ENCODE data around the gene CNTNAP4. TPM values are rescaled to one million over a fixed set of nuclear protein-coding genes. Genes with fewer than 3 reads are reported as not detected.

Gene CNTNAP4
- polyA plus RNA-seq, 2 of the 4 experiments (the other 2 are of a cell fraction) = not detected

DNA sequence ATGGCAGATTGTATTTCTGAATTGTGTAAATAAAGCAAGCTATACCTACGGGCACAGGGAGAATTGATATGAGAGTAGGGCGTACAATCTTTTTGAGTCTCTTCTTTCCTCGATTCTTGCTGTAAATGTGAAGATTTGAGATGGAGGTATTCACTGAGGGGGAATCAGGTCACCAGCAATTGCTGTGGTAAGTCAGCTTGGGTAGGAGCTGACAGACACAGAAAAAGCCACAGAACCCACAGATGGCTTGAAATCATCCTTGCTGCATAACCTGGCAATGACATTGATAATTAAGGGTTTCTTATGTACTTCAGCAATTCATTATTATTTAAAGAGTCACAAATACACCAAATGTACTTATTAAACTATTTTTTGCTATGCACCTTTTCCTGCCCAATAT is 164.2 kb downstream of the CNTNAP4 start:
- ChIA-PET POLR2A (no interaction called here), CTCF (no interaction called here)
- Histone ChIP-seq H3K4me1 (no peaks in the 10 kb centered on the region), H3K4me2 (no peak overlapping the region), H3K4me3 (no peak overlapping the region), H3K27ac (no peak overlapping the region), H3K9me3 (no peaks in the 10 kb centered on the region)
- DNase-seq (ENCODE audit: low read depth in 1 of 2, low spot score in 1 of 2) (no peak), ATAC-seq (no peak), FAIRE-seq (no peak)
- TF ChIP-seq RFX5 (IDR thresholded peaks at IDR 0.05) (no peak), ZC3H11A (IDR thresholded peaks at IDR 0.05) (no peak), POLR2AphosphoS2 (conservative IDR thresholded peaks at IDR 0.05; ENCODE audit: low read length) (no peak), HOXB5 (CRISPR knock-in tag; IDR thresholded peaks at IDR 0.05) (no peak), CBX8 (IDR thresholded peaks at IDR 0.05) (no peak), FOSL2 (IDR thresholded peaks at IDR 0.05) (no peak), FOSL2 (CRISPR knock-in tag; IDR thresholded peaks at IDR 0.05) (no peak), E2F6 (IDR thresholded peaks at IDR 0.05; ENCODE audit: borderline replicate concordance, low read depth) (no peak), GATA3 (IDR thresholded peaks at IDR 0.05; ENCODE audit: borderline replicate concordance) (no peak), BHLHE40 (IDR thresholded peaks at IDR 0.05; ENCODE audit: low read depth, low read length) (no peak)
- TF ChIP-seq, protein P1, sequence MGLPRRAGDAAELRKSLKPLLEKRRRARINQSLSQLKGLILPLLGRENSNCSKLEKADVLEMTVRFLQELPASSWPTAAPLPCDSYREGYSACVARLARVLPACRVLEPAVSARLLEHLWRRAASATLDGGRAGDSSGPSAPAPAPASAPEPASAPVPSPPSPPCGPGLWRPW (IDR thresholded peaks at IDR 0.05) = no peak
- WGBS (ENCODE audit: missing lambda C conversion rate) = 33% methylated on average over 3 of the region's 3 CpGs

- ChIA-PET POLR2A (no interaction called here), CTCF (no interaction called here)
- Histone ChIP-seq H3K9me3 (no peaks in the 10 kb centered on the region), H3K4me2 (no peak overlapping the region), H3K4me1 (no peaks in the 10 kb centered on the region), H3K4me3 (no peak overlapping the region), H3K27ac (no peak overlapping the region)
- no peak for DNase-seq (ENCODE audit: low read depth in 1 of 2, low spot score in 1 of 2)
- ATAC-seq = no peak
- 5% methylated on average over 3 of the region's 3 CpGs for WGBS (ENCODE audit: missing lambda C conversion rate)
- no peak for TF ChIP-seq JUNB (IDR thresholded peaks at IDR 0.05)
- TF ChIP-seq FOSB (CRISPR knock-in tag; IDR thresholded peaks at IDR 0.05) = no peak
- no peak for TF ChIP-seq FOXS1 (CRISPR knock-in tag; IDR thresholded peaks at IDR 0.05)
- no peak for TF ChIP-seq ZFP36 (IDR thresholded peaks at IDR 0.05; ENCODE audit: borderline replicate concordance, partially characterized antibody)
- TF ChIP-seq BCL3 (IDR thresholded peaks at IDR 0.05) = no peak
- no peak for TF ChIP-seq CTCF (IDR thresholded peaks at IDR 0.05)
- TF ChIP-seq SREBF2 (IDR thresholded peaks at IDR 0.05) = no peak
- TF ChIP-seq FOSL2 (IDR thresholded peaks at IDR 0.05) = no peak
- no peak for TF ChIP-seq FOSL2 (CRISPR knock-in tag; IDR thresholded peaks at IDR 0.05)
- TF ChIP-seq CHD2 (IDR thresholded peaks at IDR 0.05; ENCODE audit: low read length, partially characterized antibody) = no peak
- TF ChIP-seq E2F6 (IDR thresholded peaks at IDR 0.05; ENCODE audit: borderline replicate concordance, low read depth) = no peak
- no peak for TF ChIP-seq EP300 (IDR thresholded peaks at IDR 0.05)
- no peak for TF ChIP-seq MAFK (IDR thresholded peaks at IDR 0.05; ENCODE audit: partially characterized antibody)
- TF ChIP-seq RFX5 (IDR thresholded peaks at IDR 0.05) = no peak
- no peak for TF ChIP-seq PBX3 (IDR thresholded peaks at IDR 0.05)
- no peak for TF ChIP-seq POLR2A (IDR thresholded peaks at IDR 0.05; ENCODE audit: low read length)
- no peak for TF ChIP-seq HOXB5 (CRISPR knock-in tag; IDR thresholded peaks at IDR 0.05)
- FAIRE-seq = no peak
Observed at GRCh38 chr16:76441876-76442275, 164.7 kb downstream of the CNTNAP4 start.

Data from A549 (cell line).